Smooth muscle cell (in vitro differentiated cells): ENCODE results near the gene PNMA6A. TPM values are rescaled to one million over a fixed set of nuclear protein-coding genes. Genes with fewer than 3 reads are reported as not detected.

Experiments
- DNase-seq: peaks from one replicate; lab custom pipeline; 2025; ENCODE audit not compliant: unreplicated experiment; lab: John Stamatoyannopoulos, UW
- H2AFZ ChIP-seq: fragments of 200-600 bp; sonication (generic); 2 replicates; pipeline ENCODE4 v1.6.0; 2016; ENCODE audit warnings: antibody characterized with exemption, low read depth, mild to moderate bottlenecking
- H3F3A ChIP-seq: fragments of 200-600 bp; sonication (generic); 2 replicates; pipeline ENCODE4 v1.6.0; 2017; ENCODE audit warnings: antibody characterized with exemption, low read depth
- H3K27ac ChIP-seq: fragments of 200-600 bp; sonication (generic); 2 replicates; pipeline ENCODE4 v1.5.1; 2016; ENCODE audit warnings: low read depth, mild to moderate bottlenecking
- H3K27me3 ChIP-seq: fragments of 200-600 bp; sonication (generic); 2 replicates; pipeline ENCODE4 v1.6.1; 2016; ENCODE audit warnings: low read depth, mild to moderate bottlenecking
- H3K36me3 ChIP-seq: fragments of 200-600 bp; sonication (generic); 2 replicates; pipeline ENCODE4 v1.5.1; 2016; ENCODE audit warnings: low read depth
- H3K4me1 ChIP-seq: fragments of 200-600 bp; sonication (generic); 2 replicates; pipeline ENCODE4 v1.5.1; 2016; ENCODE audit warnings: low read depth
- H3K4me2 ChIP-seq: fragments of 200-600 bp; sonication (generic); 2 replicates; pipeline ENCODE4 v1.6.0; 2016; ENCODE audit warnings: mild to moderate bottlenecking
- H3K4me3 ChIP-seq: fragments of 200-600 bp; sonication (generic); 2 replicates; pipeline ENCODE4 v1.5.1; 2016; ENCODE audit warnings: mild to moderate bottlenecking
- H3K79me2 ChIP-seq: fragments of 200-600 bp; sonication (generic); 2 replicates; pipeline ENCODE4 v1.6.0; 2016; ENCODE audit warnings: low read depth, mild to moderate bottlenecking
- H3K9ac ChIP-seq: fragments of 200-600 bp; sonication (generic); 2 replicates; pipeline ENCODE4 v1.6.0; 2016; ENCODE audit warnings: low read depth
- H3K9me3 ChIP-seq: fragments of 200-600 bp; sonication (generic); replicated peaks from 2 replicates; pipeline ENCODE4 v1.5.1; 2016; ENCODE audit warnings: low read depth
- H4K20me1 ChIP-seq: fragments of 200-600 bp; sonication (generic); 2 replicates; pipeline ENCODE4 v1.6.0; 2016; ENCODE audit warnings: low read depth
- CTCF ChIP-seq: fragments of 200-600 bp; sonication (generic); IDR thresholded peaks from 2 replicates; pipeline ENCODE4 v1.5.1; 2017; ENCODE audit warnings: borderline replicate concordance, mild to moderate bottlenecking, antibody characterized with exemption; ENCODE audit not compliant: insufficient read depth, poor library complexity, severe bottlenecking
- WGBS: methylation state at CpG from one replicate; pipeline ENCODE4 v1.1.7; 2016; ENCODE audit warnings: low lambda C conversion rate; 5-methylcytosine and 5-hydroxymethylcytosine counted together
- polyA plus RNA-seq: library from polyadenylated mRNA; unstranded; fragments of >200 nt; fragmentation: Nextera tagmentation; extraction: Ambion mirVana; gene quantifications from 2 replicates; pipeline ENCODE4 v1.2.1, GENCODE V29; 2016
- total RNA-seq: library from RNA; depleted of rRNA; stranded (reverse); fragments of >200 nt; gene quantifications from 2 replicates; pipeline ENCODE4 v1.2.3, GENCODE V29; 2014

Gene PNMA6A
- total and polyA plus RNA-seq, 2 experiments from 2014 or later = 1.3 to 7.6 TPM

DNA sequence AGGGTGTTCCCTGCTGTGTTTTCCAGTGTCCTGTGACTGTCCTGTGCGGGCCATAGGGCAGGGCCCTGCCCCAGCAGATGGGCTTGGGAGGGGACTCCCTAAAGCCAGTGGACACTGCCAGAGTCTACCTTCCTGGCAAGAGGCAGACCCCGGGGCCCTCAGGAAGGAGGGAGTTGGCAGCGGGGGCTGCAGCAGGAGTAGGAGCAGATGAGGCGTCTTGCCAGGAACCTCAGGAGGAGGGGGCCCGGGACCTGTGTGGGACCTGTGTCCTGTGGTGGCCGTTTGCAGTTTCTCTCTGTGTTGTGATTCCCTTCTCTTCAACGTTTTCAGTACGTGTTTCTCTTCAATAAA lies 12.2 kb upstream of the PNMA6A start:
- 90% methylated on average over 8 of the region's 8 CpGs for WGBS
- no peak for DNase-seq

GRCh38 chrX:153061732-153062131 lies 10.5 kb upstream of the PNMA6A start:
- Histone ChIP-seq H3K4me2 (peak overlapping the region; percentile 26), H3K4me3 (no peak overlapping the region), H3K4me1 (no peaks in the 10 kb centered on the region), H3K27me3 (no peaks in the 10 kb centered on the region), H3K36me3 (no peaks in the 10 kb centered on the region), H3F3A (no peaks in the 10 kb centered on the region), H3K79me2 (no peaks in the 10 kb centered on the region), H4K20me1 (no peaks in the 10 kb centered on the region), H2AFZ (no peak overlapping the region), H3K27ac (peak overlapping the region; percentile 57), H3K9me3 (no peaks in the 10 kb centered on the region), H3K9ac (no peak overlapping the region)
- WGBS = 20% methylated on average over 3 of the region's 3 CpGs
- no peak for DNase-seq
- TF ChIP-seq CTCF = no peak

More for the DNA sequence above, 12.2 kb upstream of the PNMA6A start:
- Histone ChIP-seq H3K36me3 (no peaks in the 10 kb centered on the region), H3K4me3 (no peak overlapping the region), H4K20me1 (no peaks in the 10 kb centered on the region), H3K9me3 (no peaks in the 10 kb centered on the region), H3F3A (no peaks in the 10 kb centered on the region), H2AFZ (no peak overlapping the region), H3K27me3 (no peaks in the 10 kb centered on the region), H3K79me2 (no peaks in the 10 kb centered on the region), H3K4me1 (no peaks in the 10 kb centered on the region), H3K27ac (no peak overlapping the region), H3K4me2 (no peak overlapping the region), H3K9ac (no peak overlapping the region)
- TF ChIP-seq CTCF = no peak

DNA sequence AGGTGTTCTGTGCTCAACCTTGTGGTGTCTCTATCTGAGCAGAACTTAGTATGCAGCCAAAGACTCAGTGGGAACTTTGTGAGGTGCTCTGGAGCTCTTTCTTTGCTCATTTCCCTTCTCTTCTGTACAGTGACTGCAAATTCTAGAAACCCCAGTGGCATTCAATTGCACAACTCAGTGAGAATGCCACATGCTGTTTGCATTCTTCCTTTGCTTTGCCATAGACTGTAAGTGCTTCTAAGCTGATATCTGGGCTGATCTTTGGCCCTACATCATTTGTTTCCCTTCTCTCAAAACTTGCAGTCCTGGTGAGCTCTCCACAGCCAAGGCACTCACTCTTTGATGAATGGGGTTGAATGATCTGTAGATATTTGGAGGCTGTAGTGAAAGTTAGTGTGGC lies 8.9 kb upstream of the PNMA6A start:
- Histone ChIP-seq H3K4me3 (no peak overlapping the region), H3K79me2 (no peaks in the 10 kb centered on the region), H2AFZ (no peak overlapping the region), H3F3A (no peaks in the 10 kb centered on the region), H3K27ac (no peak overlapping the region), H3K36me3 (no peaks in the 10 kb centered on the region), H3K9me3 (no peaks in the 10 kb centered on the region), H3K4me1 (no peaks in the 10 kb centered on the region), H3K27me3 (no peaks in the 10 kb centered on the region), H4K20me1 (no peaks in the 10 kb centered on the region), H3K4me2 (no peak overlapping the region), H3K9ac (no peak overlapping the region)
- no peak for TF ChIP-seq CTCF
- DNase-seq = no peak

- no peak for TF ChIP-seq CTCF
- H2AFZ ChIP-seq = no peak overlapping the region
- H3K4me1 ChIP-seq = no peaks in the 10 kb centered on the region
- H3K4me2 ChIP-seq = no peak overlapping the region
- H3K27me3 ChIP-seq = no peaks in the 10 kb centered on the region
- no peaks in the 10 kb centered on the region for H4K20me1 ChIP-seq
- no peak overlapping the region for H3K27ac ChIP-seq
- H3K4me3 ChIP-seq = no peak overlapping the region
- H3F3A ChIP-seq = no peaks in the 10 kb centered on the region
- no peaks in the 10 kb centered on the region for H3K79me2 ChIP-seq
- H3K9ac ChIP-seq = no peak overlapping the region
- no peaks in the 10 kb centered on the region for H3K9me3 ChIP-seq
- 89% methylated on average over 2 of the region's 2 CpGs for WGBS
- H3K36me3 ChIP-seq = no peaks in the 10 kb centered on the region
- no peak for DNase-seq
These were observed 8.2 kb upstream of the PNMA6A start for GRCh38 chrX:153064061-153064460.
